OCI-LY3 (cell line): ENCODE results near the gene CD24.

Experiments used
- H2AFZ ChIP-seq: fragments of 200-600, 300-600 bp; shearing (Covaris generic); 2 replicates; pipeline ENCODE4 v1.6.0; 2014; ENCODE audit warnings: antibody characterized with exemption, low read depth, low read length
- H3K27ac ChIP-seq: fragments of 200-600, 300-600 bp; sonication (generic); 2 replicates; pipeline ENCODE4 v1.5.1; 2014; ENCODE audit warnings: mild to moderate bottlenecking, low read length, moderate library complexity, mixed read lengths
- H3K27me3 ChIP-seq: fragments of 200-600, 300-600 bp; sonication (generic); 2 replicates; pipeline ENCODE4 v1.6.1; 2014; ENCODE audit warnings: low read depth, low read length, mixed read lengths
- H3K36me3 ChIP-seq: fragments of 200-600, 300-600 bp; sonication (generic); replicated peaks from 2 replicates; pipeline ENCODE3; 2014; ENCODE audit warnings: low read depth, low read length, mixed read lengths
- H3K4me1 ChIP-seq: fragments of 300-600, 200-600 bp; sonication (generic); 2 replicates; pipeline ENCODE4 v1.6.1; 2014; ENCODE audit warnings: low read length, mixed read lengths
- H3K4me2 ChIP-seq: fragments of 200-600, 300-600 bp; sonication (generic); 2 replicates; pipeline ENCODE4 v1.6.1; 2014; ENCODE audit warnings: low read length, mixed read lengths
- H3K4me3 ChIP-seq: fragments of 300-600, 200-600 bp; sonication (generic); 2 replicates; pipeline ENCODE4 v1.5.1; 2014; ENCODE audit warnings: antibody characterized with exemption, mild to moderate bottlenecking, low read length, moderate library complexity
- H3K79me2 ChIP-seq: fragments of 300-600, 200-600 bp; shearing (Covaris generic); 2 replicates; pipeline ENCODE4 v1.6.1; 2014; ENCODE audit warnings: mild to moderate bottlenecking, low read length, mixed read lengths
- H3K9ac ChIP-seq: fragments of 300-600, 200-600 bp; shearing (Covaris generic); 2 replicates; pipeline ENCODE4 v1.6.0; 2014; ENCODE audit warnings: mild to moderate bottlenecking, low read length, moderate library complexity
- H3K9me3 ChIP-seq: fragments of 200-600, 300-600 bp; shearing (Covaris generic); 2 replicates; pipeline ENCODE4 v1.6.1; 2014; ENCODE audit warnings: low read length, mixed read lengths; ENCODE audit not compliant: insufficient read depth
- H4K20me1 ChIP-seq: fragments of 200-600, 300-600 bp; sonication (generic); 2 replicates; pipeline ENCODE4 v1.6.1; 2016; ENCODE audit warnings: low read length, mixed read lengths; ENCODE audit not compliant: insufficient read depth
- CTCF ChIP-seq: fragments of 200-600, 300-600 bp; sonication (generic); IDR thresholded peaks from 2 replicates; pipeline ENCODE4 v1.5.1; 2014; ENCODE audit warnings: antibody characterized with exemption, low read length, low read depth
- EZH2phosphoT487 ChIP-seq: fragments of 200-600 bp; shearing (Covaris generic); IDR thresholded peaks from 2 replicates; pipeline ENCODE4 v1.6.1; 2018; ENCODE audit warnings: antibody characterized with exemption, mixed run types, low read depth

The CD24 gene

GRCh38 chr6:106925948-106926347 lies 48.6 kb downstream of the CD24 start:
- H3K9ac ChIP-seq: no peak overlapping the region
- no peak overlapping the region for H3K27ac ChIP-seq
- H2AFZ ChIP-seq: no peak overlapping the region
- H3K79me2 ChIP-seq: no peaks in the 10 kb centered on the region
- H3K27me3 ChIP-seq: peaks cover 5% of the 10 kb centered on the region; the same call in 1 of the 2 replicates
- no peak overlapping the region for H3K4me2 ChIP-seq
- H3K4me3 ChIP-seq: no peak overlapping the region
- no peaks in the 10 kb centered on the region for H3K36me3 ChIP-seq
- H3K4me1 ChIP-seq: no peaks in the 10 kb centered on the region
- TF ChIP-seq CTCF (no peak), EZH2phosphoT487 (no peak)
- no peaks in the 10 kb centered on the region for H3K9me3 ChIP-seq
- H4K20me1 ChIP-seq: no peaks in the 10 kb centered on the region

GRCh38 chr6:106924694-106925523 lies 49.6 kb downstream of the CD24 start:
- H3K27me3 ChIP-seq: peaks cover 5% of the 10 kb centered on the region; the same call in 1 of the 2 replicates
- no peaks in the 10 kb centered on the region for H4K20me1 ChIP-seq
- H3K36me3 ChIP-seq: no peaks in the 10 kb centered on the region
- H3K4me1 ChIP-seq: no peaks in the 10 kb centered on the region
- TF ChIP-seq EZH2phosphoT487: no peak
- TF ChIP-seq CTCF: no peak
- no peak overlapping the region for H3K27ac ChIP-seq
- no peak overlapping the region for H3K9ac ChIP-seq
- no peak overlapping the region for H3K4me2 ChIP-seq
- H2AFZ ChIP-seq: no peak overlapping the region
- no peak overlapping the region for H3K4me3 ChIP-seq
- no peaks in the 10 kb centered on the region for H3K9me3 ChIP-seq
- no peaks in the 10 kb centered on the region for H3K79me2 ChIP-seq

DNA sequence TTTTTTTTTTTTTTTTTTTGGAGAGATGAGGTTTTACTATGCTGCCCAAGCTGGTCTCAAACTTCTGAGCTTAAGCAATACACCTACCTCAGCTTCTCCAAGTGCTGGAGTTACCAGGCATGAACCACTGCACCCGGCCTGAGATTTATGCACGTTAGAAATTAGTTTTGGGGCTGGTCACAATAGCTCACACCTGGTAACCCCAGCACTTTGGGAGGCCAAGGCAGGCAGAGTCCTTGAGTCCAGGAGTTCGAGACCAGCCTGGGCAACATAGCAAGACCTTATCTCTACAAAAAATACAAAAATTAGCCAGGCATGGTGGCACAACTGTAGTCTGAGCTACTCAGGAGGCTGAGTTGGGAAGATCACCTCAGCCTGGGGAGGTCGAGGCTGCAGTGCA lies 51.9 kb downstream of the CD24 start:
- TF ChIP-seq CTCF: no peak
- TF ChIP-seq EZH2phosphoT487: no peak
- H3K27me3 ChIP-seq: peaks cover 8% of the 10 kb centered on the region; the same call in 1 of the 2 replicates
- H3K4me1 ChIP-seq: no peaks in the 10 kb centered on the region
- H3K9me3 ChIP-seq: no peaks in the 10 kb centered on the region
- no peak overlapping the region for H3K27ac ChIP-seq
- no peak overlapping the region for H3K4me2 ChIP-seq
- no peaks in the 10 kb centered on the region for H3K36me3 ChIP-seq
- H4K20me1 ChIP-seq: no peaks in the 10 kb centered on the region
- no peaks in the 10 kb centered on the region for H3K79me2 ChIP-seq
- no peak overlapping the region for H3K9ac ChIP-seq
- no peak overlapping the region for H2AFZ ChIP-seq
- H3K4me3 ChIP-seq: no peak overlapping the region
